Upper lobe of left lung (tissue), 4 donors: ENCODE data around the gene XAB2.

Experiments used
- POLR2A ChIP-seq, 4 donors: fragments of 450-650 bp; IDR thresholded peaks; one replicate each; pipeline ENCODE4 v1.5.1; 2016 to 2017; ENCODE audit warnings: antibody characterized with exemption in 4 of 4, mild to moderate bottlenecking in 2 of 4
- POLR2AphosphoS5 ChIP-seq, 2 donors: sonication (generic); formaldehyde crosslinking; IDR thresholded peaks; one replicate each; pipeline ENCODE4 v1.5.1; 2017; ENCODE audit warnings: antibody characterized with exemption in 2 of 2
- TF ChIP-seq, protein P1 (sequence below), 6 experiments: fragments of 450-650 bp in 4 of 6; fragments of 200-600 bp in 2 of 6; sonication (generic) in 2 of 6; IDR thresholded peaks; one replicate each; pipeline ENCODE4 v1.5.1; 2016 to 2019; ENCODE audit warnings: antibody characterized with exemption in 6 of 6

GRCh38 chr19:7617735-7618134, 11.6 kb downstream of the XAB2 start:
- TF ChIP-seq, protein P1, sequence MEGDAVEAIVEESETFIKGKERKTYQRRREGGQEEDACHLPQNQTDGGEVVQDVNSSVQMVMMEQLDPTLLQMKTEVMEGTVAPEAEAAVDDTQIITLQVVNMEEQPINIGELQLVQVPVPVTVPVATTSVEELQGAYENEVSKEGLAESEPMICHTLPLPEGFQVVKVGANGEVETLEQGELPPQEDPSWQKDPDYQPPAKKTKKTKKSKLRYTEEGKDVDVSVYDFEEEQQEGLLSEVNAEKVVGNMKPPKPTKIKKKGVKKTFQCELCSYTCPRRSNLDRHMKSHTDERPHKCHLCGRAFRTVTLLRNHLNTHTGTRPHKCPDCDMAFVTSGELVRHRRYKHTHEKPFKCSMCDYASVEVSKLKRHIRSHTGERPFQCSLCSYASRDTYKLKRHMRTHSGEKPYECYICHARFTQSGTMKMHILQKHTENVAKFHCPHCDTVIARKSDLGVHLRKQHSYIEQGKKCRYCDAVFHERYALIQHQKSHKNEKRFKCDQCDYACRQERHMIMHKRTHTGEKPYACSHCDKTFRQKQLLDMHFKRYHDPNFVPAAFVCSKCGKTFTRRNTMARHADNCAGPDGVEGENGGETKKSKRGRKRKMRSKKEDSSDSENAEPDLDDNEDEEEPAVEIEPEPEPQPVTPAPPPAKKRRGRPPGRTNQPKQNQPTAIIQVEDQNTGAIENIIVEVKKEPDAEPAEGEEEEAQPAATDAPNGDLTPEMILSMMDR (IDR thresholded peaks at IDR 0.05) = no peak
- TF ChIP-seq POLR2A (IDR thresholded peaks at IDR 0.05) (no peak), POLR2AphosphoS5 (IDR thresholded peaks at IDR 0.05) (no peak)
